WTC11 (cell line): ENCODE data around the gene USE1. TPM values are rescaled to one million over a fixed set of nuclear protein-coding genes. Genes with fewer than 3 reads are reported as not detected.

Experiments used
- ATAC-seq: fragments of 200-7000 bp; cut with Tn5 transposase; 2 replicates; pipeline ENCODE4 v1.10.0; 2021; ENCODE audit warnings: mild to moderate bottlenecking, moderate library complexity
- CTCF ChIA-PET: fragments of 300-600 bp; sonication (Branson Sonifier 250); formaldehyde crosslinking; loops from one replicate; lab custom pipeline; 2021; ENCODE audit warnings: antibody characterized with exemption; lab: Charles Lee
- POLR2A ChIA-PET: fragments of 350-600 bp; sonication (Branson Sonifier 250); formaldehyde crosslinking; loops from one replicate; lab custom pipeline; 2021; ENCODE audit warnings: antibody characterized with exemption; lab: Charles Lee
- DNase-seq: peaks from one replicate; pipeline ENCODE4 v3.0.0; 2021; ENCODE audit warnings: low spot score
- H3K27ac Mint-ChIP-seq: 2 replicates; pipeline ENCODE4 v1.8.0; 2021; ENCODE audit warnings: mixed read lengths
- H3K27me3 Mint-ChIP-seq: 2 replicates; pipeline ENCODE4 v1.8.0; 2021; ENCODE audit warnings: low read depth, mild to moderate bottlenecking, moderate library complexity, mixed read lengths
- H3K36me3 Mint-ChIP-seq: 2 replicates; pipeline ENCODE4 v1.8.0; 2021; ENCODE audit warnings: mixed read lengths
- H3K4me1 Mint-ChIP-seq: 2 replicates; pipeline ENCODE4 v1.8.0; 2022; ENCODE audit warnings: mixed read lengths
- H3K4me3 Mint-ChIP-seq: 2 replicates; pipeline ENCODE4 v1.8.0; 2021; ENCODE audit warnings: mild to moderate bottlenecking, moderate library complexity, mixed read lengths
- H3K9me3 Mint-ChIP-seq: 2 replicates; pipeline ENCODE4 v1.8.0; 2021; ENCODE audit warnings: mixed read lengths
- AFF4 ChIP-seq: sonication (generic); formaldehyde crosslinking; IDR thresholded peaks from 2 replicates; pipeline ENCODE4 v1.8.1; 2023; ENCODE audit warnings: mild to moderate bottlenecking, missing genetic modification reagents, borderline replicate concordance
- GABPB1 ChIP-seq: sonication (generic); formaldehyde crosslinking; IDR thresholded peaks from 2 replicates; pipeline ENCODE4 v1.8.1; 2023; ENCODE audit warnings: mild to moderate bottlenecking, missing genetic modification reagents
- GTF2I ChIP-seq: fragments of 250-450 bp; sonication (Bioruptor Pico); conservative IDR thresholded peaks from 2 replicates; pipeline ENCODE4 v1.4.0; 2021; ENCODE audit warnings: mild to moderate bottlenecking
- HMGA2 ChIP-seq: fragments of 250-450 bp; sonication (Bioruptor Pico); IDR thresholded peaks from 2 replicates; pipeline ENCODE4 v1.4.0; 2021; ENCODE audit warnings: mild to moderate bottlenecking, moderate library complexity
- HMGXB4 ChIP-seq: sonication (generic); formaldehyde crosslinking; IDR thresholded peaks from 2 replicates; pipeline ENCODE4 v1.8.1; 2023; ENCODE audit warnings: mild to moderate bottlenecking, moderate library complexity, missing genetic modification reagents
- NFE2L1 ChIP-seq: sonication (generic); formaldehyde crosslinking; IDR thresholded peaks from 2 replicates; pipeline ENCODE4 v1.8.1; 2023; ENCODE audit warnings: missing genetic modification reagents
- NFYB ChIP-seq: sonication (generic); formaldehyde crosslinking; conservative IDR thresholded peaks from 2 replicates; pipeline ENCODE4 v1.8.0; 2022; ENCODE audit warnings: low read depth, missing genetic modification reagents
- PRDM15 ChIP-seq: sonication (generic); formaldehyde crosslinking; IDR thresholded peaks from 2 replicates; pipeline ENCODE4 v1.8.0; 2022; ENCODE audit warnings: missing genetic modification reagents
- RORB ChIP-seq: fragments of 250-450 bp; sonication (Bioruptor Pico); IDR thresholded peaks from 2 replicates; pipeline ENCODE4 v1.9.0; 2021; ENCODE audit warnings: mild to moderate bottlenecking
- SMAD4 ChIP-seq: sonication (generic); formaldehyde crosslinking; IDR thresholded peaks from 2 replicates; pipeline ENCODE4 v1.8.0; 2022; ENCODE audit warnings: mild to moderate bottlenecking, missing genetic modification reagents
- SP1 ChIP-seq: sonication (generic); formaldehyde crosslinking; conservative IDR thresholded peaks from 2 replicates; pipeline ENCODE4 v1.8.1; 2022; ENCODE audit warnings: missing genetic modification reagents
- TP53 ChIP-seq: sonication (generic); formaldehyde crosslinking; IDR thresholded peaks from 2 replicates; pipeline ENCODE4 v1.8.1; 2023; ENCODE audit warnings: mild to moderate bottlenecking, missing genetic modification reagents
- ZNF396 ChIP-seq: fragments of 250-450 bp; sonication (Bioruptor Pico); IDR thresholded peaks from 2 replicates; pipeline ENCODE4 v1.8.0; 2021; ENCODE audit warnings: mild to moderate bottlenecking, moderate library complexity, borderline replicate concordance
- ZNF423 ChIP-seq: fragments of 250-450 bp; sonication (Bioruptor Pico); IDR thresholded peaks from 2 replicates; pipeline ENCODE4 v2.1.2; 2022; ENCODE audit warnings: mild to moderate bottlenecking, moderate library complexity
- total RNA-seq: library from RNA; stranded (reverse); gene quantifications from 3 replicates; pipeline ENCODE4 v1.2.3, GENCODE V29; 2021
- TF ChIP-seq, protein P1 (sequence below): sonication (generic); formaldehyde crosslinking; IDR thresholded peaks from 2 replicates; pipeline ENCODE4 v1.8.0; 2022; ENCODE audit warnings: mild to moderate bottlenecking, missing genetic modification reagents
- TF ChIP-seq, protein P2 (sequence below): sonication (generic); formaldehyde crosslinking; IDR thresholded peaks from 2 replicates; pipeline ENCODE4 v1.8.0; 2023; ENCODE audit warnings: missing genetic modification reagents

Gene USE1
- total RNA-seq, 1 experiment from 2014 or later = 14.2 TPM

- TF ChIP-seq, protein P1, sequence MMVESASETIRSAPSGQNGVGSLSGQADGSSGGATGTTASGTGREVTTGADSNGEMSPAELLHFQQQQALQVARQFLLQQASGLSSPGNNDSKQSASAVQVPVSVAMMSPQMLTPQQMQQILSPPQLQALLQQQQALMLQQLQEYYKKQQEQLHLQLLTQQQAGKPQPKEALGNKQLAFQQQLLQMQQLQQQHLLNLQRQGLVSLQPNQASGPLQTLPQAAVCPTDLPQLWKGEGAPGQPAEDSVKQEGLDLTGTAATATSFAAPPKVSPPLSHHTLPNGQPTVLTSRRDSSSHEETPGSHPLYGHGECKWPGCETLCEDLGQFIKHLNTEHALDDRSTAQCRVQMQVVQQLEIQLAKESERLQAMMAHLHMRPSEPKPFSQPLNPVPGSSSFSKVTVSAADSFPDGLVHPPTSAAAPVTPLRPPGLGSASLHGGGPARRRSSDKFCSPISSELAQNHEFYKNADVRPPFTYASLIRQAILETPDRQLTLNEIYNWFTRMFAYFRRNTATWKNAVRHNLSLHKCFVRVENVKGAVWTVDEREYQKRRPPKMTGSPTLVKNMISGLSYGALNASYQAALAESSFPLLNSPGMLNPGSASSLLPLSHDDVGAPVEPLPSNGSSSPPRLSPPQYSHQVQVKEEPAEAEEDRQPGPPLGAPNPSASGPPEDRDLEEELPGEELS (CRISPR knock-in tag) = 0 out of 2 replicates have a peak, but pooled peaks have one; percentile 20
- no peak for TF ChIP-seq TP53 (CRISPR knock-in tag)
Observed at GRCh38 chr19:17244618-17245534, 29.7 kb downstream of the USE1 start (continued).

GRCh38 chr19:17245535-17245984 is 30.4 kb downstream of the USE1 start, which contains the start of gene NR2F6:
TSS of gene NR2F6 (minus strand) at chr19:17245919. CDS start at chr19:17245220, 699 bp downstream.
- no peaks in the 10 kb centered on the region for H3K9me3 Mint-ChIP-seq
- H3K27me3 Mint-ChIP-seq = no peaks in the 10 kb centered on the region
- H3K4me3 Mint-ChIP-seq = peak within 1 kb of the TSS; percentile 97
- no peaks in the 10 kb centered on the region for H3K36me3 Mint-ChIP-seq
- 0 out of 2 replicates have a peak, but pooled peaks have one; percentile 1 for TF ChIP-seq TP53 (CRISPR knock-in tag)
- TF ChIP-seq SP1 (CRISPR knock-in tag) = 0 out of 2 replicates have a peak, but pooled peaks have one; percentile 9
- TF ChIP-seq ZNF423 (CRISPR knock-in tag) = 0 out of 2 replicates have a peak, but pooled peaks have one; percentile 22
- TF ChIP-seq ZNF396 (CRISPR knock-in tag) = no peak
- no peak for TF ChIP-seq GTF2I (CRISPR knock-in tag)
- no peak for TF ChIP-seq NFYB
- no peak for TF ChIP-seq RORB
- TF ChIP-seq AFF4 (CRISPR knock-in tag) = no peak
- no peak for TF ChIP-seq NFE2L1
- TF ChIP-seq HMGA2 = no peak
- no peak for TF ChIP-seq GABPB1 (CRISPR knock-in tag)
- ATAC-seq (no peak), DNase-seq (no peak)
- peaks cover 57% of the 10 kb centered on the region for H3K4me1 Mint-ChIP-seq
- ChIA-PET CTCF (no interaction called here), POLR2A (interaction anchor here (1.5 kb wide), 1 partner anchor 9 kb away, joined by 9 read pairs; no protein-coding TSS in a partner anchor)
- peak within 1 kb of the TSS; percentile 98 for H3K27ac Mint-ChIP-seq

DNA sequence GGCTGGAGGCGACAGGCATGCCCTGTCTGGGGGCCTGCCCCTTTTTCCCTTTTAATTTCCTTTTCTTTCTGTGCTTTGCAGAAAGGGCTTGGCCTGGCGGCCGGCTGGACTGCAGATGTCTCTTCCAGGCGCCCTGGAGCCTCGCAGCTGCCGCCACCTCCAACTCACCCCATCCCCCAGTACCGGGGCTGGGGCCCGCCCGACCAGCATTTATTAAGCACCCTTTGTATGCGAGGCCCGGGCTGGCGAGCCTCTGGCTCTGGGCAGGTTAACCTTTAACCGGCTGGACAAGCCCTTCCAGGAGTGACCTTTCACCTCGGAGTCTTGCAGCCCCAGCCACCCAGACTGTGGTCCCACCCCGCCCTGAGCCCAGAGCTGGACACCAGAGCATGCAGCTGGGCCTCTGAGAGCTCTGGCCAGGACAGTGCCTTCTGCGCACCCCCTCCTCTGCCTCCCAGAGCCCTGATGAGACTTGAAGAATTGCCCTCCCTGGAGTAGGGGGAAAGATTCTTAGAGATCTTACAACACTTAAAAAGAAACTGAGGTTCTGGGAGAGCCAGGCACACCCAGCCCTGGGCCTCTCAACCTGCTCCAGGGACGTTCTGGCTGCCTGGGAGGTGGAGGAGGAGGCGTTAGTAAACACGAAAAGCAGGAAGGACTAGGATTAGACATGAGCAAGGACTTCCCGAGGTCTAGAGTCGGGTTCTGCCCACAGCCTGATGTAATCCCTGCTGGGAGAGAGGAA is 31.7 kb downstream of the USE1 start:
- no peak for DNase-seq
- Mint-ChIP-seq H3K9me3 (no peaks in the 10 kb centered on the region), H3K4me1 (peaks cover 44% of the 10 kb centered on the region), H3K27ac (peak overlapping the region; percentile 96), H3K4me3 (peak overlapping the region; percentile 79), H3K27me3 (no peaks in the 10 kb centered on the region), H3K36me3 (peaks cover 4% of the 10 kb centered on the region; the same call in 1 of the 2 replicates)
- no peak for ATAC-seq
- POLR2A ChIA-PET = no interaction called here
- CTCF ChIA-PET = interaction anchor here (3.8 kb wide), 1 partner anchor 13 kb away, joined by 38 read pairs; no protein-coding TSS in a partner anchor
- TF ChIP-seq PRDM15 (CRISPR knock-in tag) (no peak; the same call in 1 of the 2 replicates), TP53 (CRISPR knock-in tag) (no peak), HMGXB4 (0 out of 2 replicates have a peak, but pooled peaks have one; percentile 16), GTF2I (CRISPR knock-in tag) (peak; percentile 81), SMAD4 (no peak)
- TF ChIP-seq, protein P2, sequence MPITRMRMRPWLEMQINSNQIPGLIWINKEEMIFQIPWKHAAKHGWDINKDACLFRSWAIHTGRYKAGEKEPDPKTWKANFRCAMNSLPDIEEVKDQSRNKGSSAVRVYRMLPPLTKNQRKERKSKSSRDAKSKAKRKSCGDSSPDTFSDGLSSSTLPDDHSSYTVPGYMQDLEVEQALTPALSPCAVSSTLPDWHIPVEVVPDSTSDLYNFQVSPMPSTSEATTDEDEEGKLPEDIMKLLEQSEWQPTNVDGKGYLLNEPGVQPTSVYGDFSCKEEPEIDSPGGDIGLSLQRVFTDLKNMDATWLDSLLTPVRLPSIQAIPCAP = no peak
